Measurements from ENCODE around the gene OSER1.

OSER1 gene

GRCh38 chr20:44171775-44172571 is 38.6 kb downstream of the OSER1 start:
- CTCF ChIA-PET = interaction anchor here (1.4 to 4.9 kb wide), 4 partner anchors 15 to 55 kb away, joined by 4 to 31 read pairs (median 10); no protein-coding TSS in a partner anchor
- TF ChIP-seq CTCF (IDR thresholded peaks at IDR 0.05; ENCODE audit: insufficient read depth, low read length, missing control alignments) = no peak
- POLR2A ChIA-PET = no interaction called here
- H3K4me3 ChIP-seq (ENCODE audit: low read depth, low read length) = no peak overlapping the region
- DNase-seq (ENCODE audit: low read depth, low spot score) = no peak

GRCh38 chr20:44170816-44171410 is 39.7 kb downstream of the OSER1 start:
- CTCF ChIA-PET = interaction anchor here (1.4 to 4.9 kb wide), 3 partner anchors 16 to 19 kb away, joined by 4 to 31 read pairs (median 12); no protein-coding TSS in a partner anchor
- H3K4me3 ChIP-seq (ENCODE audit: low read depth, low read length) = no peak overlapping the region
- POLR2A ChIA-PET = interaction anchor here (0.8 kb wide), 1 partner anchor 10 kb away, joined by 3 read pairs; no protein-coding TSS in a partner anchor
- DNase-seq (ENCODE audit: low read depth, low spot score) = no peak
- no peak for TF ChIP-seq CTCF (IDR thresholded peaks at IDR 0.05; ENCODE audit: insufficient read depth, low read length, missing control alignments)

GRCh38 chr20:44167736-44168135 is 42.8 kb downstream of the OSER1 start:
- CTCF ChIA-PET = interaction anchor here (0.7 to 3.8 kb wide), 4 partner anchors 11 to 53 kb away, joined by 3 to 40 read pairs (median 4); partner anchors contain the start of gene JPH2
- POLR2A ChIA-PET = no interaction called here
- H3K4me3 ChIP-seq (ENCODE audit: low read depth, low read length) = no peak overlapping the region
- no peak for TF ChIP-seq CTCF (IDR thresholded peaks at IDR 0.05; ENCODE audit: insufficient read depth, low read length, missing control alignments)
- no peak for DNase-seq (ENCODE audit: low read depth, low spot score)

- CTCF ChIA-PET = interaction anchor here (1.2 to 4.2 kb wide), 7 partner anchors 9 to 55 kb away, joined by 3 to 40 read pairs (median 4); partner anchors contain the start of gene JPH2
- no peak overlapping the region for H3K4me3 ChIP-seq (ENCODE audit: low read depth, low read length)
- POLR2A ChIA-PET = interaction anchor here (1.0 to 2.1 kb wide), 5 partner anchors 11 to 29 kb away, joined by 3 to 10 read pairs (median 8); partner anchors contain the start of gene JPH2
- no peak for DNase-seq (ENCODE audit: low read depth, low spot score)
- no peak for TF ChIP-seq CTCF (IDR thresholded peaks at IDR 0.05; ENCODE audit: insufficient read depth, low read length, missing control alignments)
Measured at GRCh38 chr20:44166477-44166876, 44.1 kb downstream of the OSER1 start.

GRCh38 chr20:44166008-44166407 is 44.6 kb downstream of the OSER1 start:
- TF ChIP-seq CTCF (IDR thresholded peaks at IDR 0.05; ENCODE audit: insufficient read depth, low read length, missing control alignments) = no peak
- POLR2A ChIA-PET = interaction anchor here (0.9 to 2.1 kb wide), 6 partner anchors 11 to 29 kb away, joined by 3 to 10 read pairs (median 8); partner anchors contain the start of gene JPH2
- DNase-seq (ENCODE audit: low read depth, low spot score) = no peak
- no peak overlapping the region; the same call in none of the 2 replicates for H3K4me3 ChIP-seq (ENCODE audit: low read depth, low read length)
- CTCF ChIA-PET = interaction anchor here (1.2 to 4.2 kb wide), 8 partner anchors 8 to 54 kb away, joined by 3 to 40 read pairs (median 4); partner anchors contain the start of gene JPH2

GRCh38 chr20:44160133-44160532 is 50.4 kb downstream of the OSER1 start:
- ChIA-PET POLR2A (no interaction called here), CTCF (interaction anchor here (1.0 kb wide), 1 partner anchor 226 kb away, joined by 3 read pairs; no protein-coding TSS in a partner anchor)
- H3K4me3 ChIP-seq (ENCODE audit: low read depth, low read length) = no peak overlapping the region
- no peak for TF ChIP-seq CTCF (IDR thresholded peaks at IDR 0.05; ENCODE audit: insufficient read depth, low read length, missing control alignments)
- DNase-seq (ENCODE audit: low read depth, low spot score) = no peak

All from AG04449 (cell line).